Measurements from ENCODE around the gene SMYD1.

- TF ChIP-seq POLR2A (IDR thresholded peaks at IDR 0.05): no peak
- TF ChIP-seq, protein P1, sequence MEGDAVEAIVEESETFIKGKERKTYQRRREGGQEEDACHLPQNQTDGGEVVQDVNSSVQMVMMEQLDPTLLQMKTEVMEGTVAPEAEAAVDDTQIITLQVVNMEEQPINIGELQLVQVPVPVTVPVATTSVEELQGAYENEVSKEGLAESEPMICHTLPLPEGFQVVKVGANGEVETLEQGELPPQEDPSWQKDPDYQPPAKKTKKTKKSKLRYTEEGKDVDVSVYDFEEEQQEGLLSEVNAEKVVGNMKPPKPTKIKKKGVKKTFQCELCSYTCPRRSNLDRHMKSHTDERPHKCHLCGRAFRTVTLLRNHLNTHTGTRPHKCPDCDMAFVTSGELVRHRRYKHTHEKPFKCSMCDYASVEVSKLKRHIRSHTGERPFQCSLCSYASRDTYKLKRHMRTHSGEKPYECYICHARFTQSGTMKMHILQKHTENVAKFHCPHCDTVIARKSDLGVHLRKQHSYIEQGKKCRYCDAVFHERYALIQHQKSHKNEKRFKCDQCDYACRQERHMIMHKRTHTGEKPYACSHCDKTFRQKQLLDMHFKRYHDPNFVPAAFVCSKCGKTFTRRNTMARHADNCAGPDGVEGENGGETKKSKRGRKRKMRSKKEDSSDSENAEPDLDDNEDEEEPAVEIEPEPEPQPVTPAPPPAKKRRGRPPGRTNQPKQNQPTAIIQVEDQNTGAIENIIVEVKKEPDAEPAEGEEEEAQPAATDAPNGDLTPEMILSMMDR (IDR thresholded peaks at IDR 0.05): no peak
These were observed 91.9 kb downstream of the SMYD1 start for GRCh38 chr2:88159481-88159880.

Data from uterus (tissue), 2 donors.